Measurements from ENCODE around the gene SKI. TPM values are rescaled to one million over a fixed set of nuclear protein-coding genes. Genes with fewer than 3 reads are reported as not detected.

Gene SKI
- total RNA-seq, 1 donor from 2014 or later: 66.2 TPM

DNA sequence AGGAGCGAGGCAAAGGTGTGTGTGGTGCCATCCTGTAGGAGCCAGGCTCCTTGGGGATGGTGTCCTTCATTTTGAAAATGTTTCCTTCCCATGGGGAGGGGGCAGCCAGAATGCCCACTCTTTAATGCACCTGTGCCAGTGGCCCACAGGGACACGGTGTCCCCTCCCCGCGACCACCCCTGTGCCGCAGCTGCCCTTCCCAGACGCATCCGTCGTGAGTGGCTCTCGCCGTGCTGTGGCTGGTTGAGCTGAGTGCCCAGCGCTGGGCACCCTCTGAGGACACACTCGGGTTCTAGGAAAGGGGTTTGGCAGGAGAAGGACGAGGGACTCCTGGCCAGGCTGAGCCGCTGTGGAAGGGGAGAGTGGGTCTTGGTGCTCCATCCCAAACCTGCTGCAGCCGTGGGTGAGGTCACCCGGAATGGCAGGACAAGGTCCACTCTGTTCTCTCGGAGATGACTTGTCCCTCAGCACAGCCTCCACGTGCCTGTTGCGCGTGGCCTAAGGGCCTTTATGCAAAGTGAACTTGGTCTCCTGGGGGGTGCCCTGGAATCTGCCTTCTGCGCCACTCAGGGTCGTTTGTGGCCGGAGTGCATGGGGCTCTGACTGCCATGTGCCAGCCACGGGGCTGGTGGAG lies 74.3 kb downstream of the SKI start:
- DNase-seq (ENCODE audit: low read depth) (no peak), FAIRE-seq (no peak)
- Histone ChIP-seq H3K4me1 (ENCODE audit: insufficient read depth, low read length) (peaks cover 11% of the 10 kb centered on the region), H3K27me3 (ENCODE audit: insufficient read depth, low read length) (no peaks in the 10 kb centered on the region), H3K4me2 (ENCODE audit: low read length) (no peak overlapping the region), H3K27ac (ENCODE audit: low read depth, low read length) (no peak overlapping the region), H4K20me1 (ENCODE audit: insufficient read depth, low read length) (peaks cover 86% of the 10 kb centered on the region), H2AFZ (ENCODE audit: low read depth, low read length) (no peak overlapping the region), H3K9me3 (ENCODE audit: insufficient read depth, low read depth, low read length) (no peaks in the 10 kb centered on the region), H3K36me3 (ENCODE audit: insufficient read depth, low read length) (peaks cover 5% of the 10 kb centered on the region), H3K4me3 (ENCODE audit: insufficient read depth, low read depth, low read length) (no peak overlapping the region), H3K79me2 (ENCODE audit: insufficient read depth, low read length) (peaks cover 77% of the 10 kb centered on the region), H3K9ac (ENCODE audit: low read length) (no peak overlapping the region)
- H3K27ac Mint-ChIP-seq (ENCODE audit: unreplicated experiment): no peak overlapping the region
- no peak for TF ChIP-seq EZH2 (IDR thresholded peaks at IDR 0.05; ENCODE audit: insufficient read depth, low read length)
- TF ChIP-seq, protein P1, sequence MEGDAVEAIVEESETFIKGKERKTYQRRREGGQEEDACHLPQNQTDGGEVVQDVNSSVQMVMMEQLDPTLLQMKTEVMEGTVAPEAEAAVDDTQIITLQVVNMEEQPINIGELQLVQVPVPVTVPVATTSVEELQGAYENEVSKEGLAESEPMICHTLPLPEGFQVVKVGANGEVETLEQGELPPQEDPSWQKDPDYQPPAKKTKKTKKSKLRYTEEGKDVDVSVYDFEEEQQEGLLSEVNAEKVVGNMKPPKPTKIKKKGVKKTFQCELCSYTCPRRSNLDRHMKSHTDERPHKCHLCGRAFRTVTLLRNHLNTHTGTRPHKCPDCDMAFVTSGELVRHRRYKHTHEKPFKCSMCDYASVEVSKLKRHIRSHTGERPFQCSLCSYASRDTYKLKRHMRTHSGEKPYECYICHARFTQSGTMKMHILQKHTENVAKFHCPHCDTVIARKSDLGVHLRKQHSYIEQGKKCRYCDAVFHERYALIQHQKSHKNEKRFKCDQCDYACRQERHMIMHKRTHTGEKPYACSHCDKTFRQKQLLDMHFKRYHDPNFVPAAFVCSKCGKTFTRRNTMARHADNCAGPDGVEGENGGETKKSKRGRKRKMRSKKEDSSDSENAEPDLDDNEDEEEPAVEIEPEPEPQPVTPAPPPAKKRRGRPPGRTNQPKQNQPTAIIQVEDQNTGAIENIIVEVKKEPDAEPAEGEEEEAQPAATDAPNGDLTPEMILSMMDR (IDR thresholded peaks at IDR 0.05; ENCODE audit: insufficient read depth, low read depth, low read length): no peak
- no peaks in the 10 kb centered on the region for H3K27me3 Mint-ChIP-seq (ENCODE audit: low read depth, unreplicated experiment)
- no peaks in the 10 kb centered on the region for H3K9me3 Mint-ChIP-seq (ENCODE audit: unreplicated experiment)
- peaks cover 3% of the 10 kb centered on the region for H3K36me3 Mint-ChIP-seq (ENCODE audit: low read depth, unreplicated experiment)
- peaks cover 2% of the 10 kb centered on the region for H3K4me1 Mint-ChIP-seq (ENCODE audit: low read depth, unreplicated experiment)
- no peak overlapping the region for H3K4me3 Mint-ChIP-seq (ENCODE audit: unreplicated experiment)

DNA sequence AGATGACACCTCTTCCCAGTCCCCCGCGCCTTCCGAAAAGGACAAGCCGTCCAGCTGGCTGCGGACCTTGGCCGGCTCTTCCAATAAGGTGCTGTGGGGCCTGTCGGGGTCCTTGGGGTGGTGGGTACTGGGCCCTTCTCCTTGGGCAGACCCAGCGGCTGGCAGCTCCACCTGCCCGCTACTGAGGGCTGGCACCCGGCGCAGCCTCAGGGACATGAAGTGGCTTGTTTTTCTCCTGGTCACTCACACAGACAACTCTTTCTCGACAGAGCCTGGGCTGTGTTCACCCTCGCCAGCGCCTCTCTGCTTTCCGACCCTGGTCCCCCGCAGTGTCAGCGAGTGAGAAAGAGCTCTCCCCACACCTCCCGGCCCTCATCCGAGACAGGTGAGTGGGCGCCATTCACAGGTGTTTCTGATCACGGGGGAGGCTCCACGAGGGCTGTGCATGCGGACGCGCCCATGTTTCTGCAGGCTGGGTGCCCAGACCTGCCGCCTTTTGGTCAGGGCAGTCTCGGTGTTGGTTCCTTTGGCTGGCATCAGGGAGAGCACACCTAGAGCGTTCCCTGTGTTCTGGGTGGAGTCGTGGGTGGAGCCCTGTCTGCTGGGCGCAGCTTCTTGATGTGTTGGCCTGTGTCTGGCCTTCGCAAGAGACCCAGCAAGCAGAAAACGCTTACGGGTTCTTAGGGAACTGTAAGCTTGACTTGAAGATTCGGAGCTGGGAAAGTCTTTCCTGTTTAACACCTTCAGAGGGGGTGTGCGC lies 75.1 kb downstream of the SKI start:
- H3K36me3 Mint-ChIP-seq (ENCODE audit: low read depth, unreplicated experiment): peaks cover 7% of the 10 kb centered on the region
- Histone ChIP-seq H3K36me3 (ENCODE audit: insufficient read depth, low read length) (peaks cover 11% of the 10 kb centered on the region), H3K4me1 (ENCODE audit: insufficient read depth, low read length) (peaks cover 11% of the 10 kb centered on the region), H3K9ac (ENCODE audit: low read length) (no peak overlapping the region), H3K27ac (ENCODE audit: low read depth, low read length) (no peak overlapping the region), H3K79me2 (ENCODE audit: insufficient read depth, low read length) (peaks cover 74% of the 10 kb centered on the region), H2AFZ (ENCODE audit: low read depth, low read length) (no peak overlapping the region), H3K27me3 (ENCODE audit: insufficient read depth, low read length) (no peaks in the 10 kb centered on the region), H3K4me3 (ENCODE audit: insufficient read depth, low read depth, low read length) (no peak overlapping the region), H4K20me1 (ENCODE audit: insufficient read depth, low read length) (peaks cover 86% of the 10 kb centered on the region), H3K9me3 (ENCODE audit: insufficient read depth, low read depth, low read length) (no peaks in the 10 kb centered on the region), H3K4me2 (ENCODE audit: low read length) (no peak overlapping the region)
- no peak overlapping the region for H3K4me3 Mint-ChIP-seq (ENCODE audit: unreplicated experiment)
- no peaks in the 10 kb centered on the region for H3K27me3 Mint-ChIP-seq (ENCODE audit: low read depth, unreplicated experiment)
- H3K4me1 Mint-ChIP-seq (ENCODE audit: low read depth, unreplicated experiment): peaks cover 2% of the 10 kb centered on the region
- no peaks in the 10 kb centered on the region for H3K9me3 Mint-ChIP-seq (ENCODE audit: unreplicated experiment)
- FAIRE-seq: no peak
- no peak for DNase-seq (ENCODE audit: low read depth)
- TF ChIP-seq, protein P1 (IDR thresholded peaks at IDR 0.05; ENCODE audit: insufficient read depth, low read depth, low read length): no peak
- TF ChIP-seq EZH2 (IDR thresholded peaks at IDR 0.05; ENCODE audit: insufficient read depth, low read length): no peak
- no peak overlapping the region for H3K27ac Mint-ChIP-seq (ENCODE audit: unreplicated experiment)

DNA sequence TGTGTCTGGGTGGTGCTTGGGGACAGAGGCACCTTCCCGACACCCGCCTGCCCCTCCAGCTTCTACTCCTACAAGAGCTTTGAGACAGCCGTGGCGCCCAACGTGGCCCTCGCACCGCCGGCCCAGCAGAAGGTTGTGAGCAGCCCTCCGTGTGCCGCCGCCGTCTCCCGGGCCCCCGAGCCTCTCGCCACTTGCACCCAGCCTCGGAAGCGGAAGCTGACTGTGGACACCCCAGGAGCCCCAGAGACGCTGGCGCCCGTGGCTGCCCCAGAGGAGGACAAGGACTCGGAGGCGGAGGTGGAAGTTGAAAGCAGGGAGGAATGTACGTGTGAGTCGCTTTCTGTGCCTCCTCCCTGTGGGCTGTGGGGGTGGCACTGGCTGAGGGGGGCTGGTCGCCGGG lies 75.7 kb downstream of the SKI start:
- no peaks in the 10 kb centered on the region for H3K9me3 ChIP-seq (ENCODE audit: insufficient read depth, low read depth, low read length)
- H3K27ac Mint-ChIP-seq (ENCODE audit: unreplicated experiment): no peak overlapping the region
- peaks cover 72% of the 10 kb centered on the region for H3K79me2 ChIP-seq (ENCODE audit: insufficient read depth, low read length)
- peaks cover 8% of the 10 kb centered on the region for H3K4me1 ChIP-seq (ENCODE audit: insufficient read depth, low read length)
- H3K27me3 Mint-ChIP-seq (ENCODE audit: low read depth, unreplicated experiment): no peaks in the 10 kb centered on the region
- no peak overlapping the region for H3K27ac ChIP-seq (ENCODE audit: low read depth, low read length)
- H3K36me3 ChIP-seq (ENCODE audit: insufficient read depth, low read length): peaks cover 11% of the 10 kb centered on the region
- no peak overlapping the region for H3K4me2 ChIP-seq (ENCODE audit: low read length)
- no peak overlapping the region for H3K9ac ChIP-seq (ENCODE audit: low read length)
- FAIRE-seq (no peak), DNase-seq (ENCODE audit: low read depth) (no peak)
- no peak overlapping the region for H3K4me3 Mint-ChIP-seq (ENCODE audit: unreplicated experiment)
- peaks cover 86% of the 10 kb centered on the region for H4K20me1 ChIP-seq (ENCODE audit: insufficient read depth, low read length)
- H3K4me3 ChIP-seq (ENCODE audit: insufficient read depth, low read depth, low read length): no peak overlapping the region
- TF ChIP-seq EZH2 (IDR thresholded peaks at IDR 0.05; ENCODE audit: insufficient read depth, low read length): no peak
- TF ChIP-seq, protein P1 (IDR thresholded peaks at IDR 0.05; ENCODE audit: insufficient read depth, low read depth, low read length): no peak
- H3K27me3 ChIP-seq (ENCODE audit: insufficient read depth, low read length): no peaks in the 10 kb centered on the region
- no peaks in the 10 kb centered on the region for H3K9me3 Mint-ChIP-seq (ENCODE audit: unreplicated experiment)
- H3K36me3 Mint-ChIP-seq (ENCODE audit: low read depth, unreplicated experiment): peaks cover 7% of the 10 kb centered on the region
- H2AFZ ChIP-seq (ENCODE audit: low read depth, low read length): no peak overlapping the region
- H3K4me1 Mint-ChIP-seq (ENCODE audit: low read depth, unreplicated experiment): peaks cover 2% of the 10 kb centered on the region

Data from astrocyte (in vitro differentiated cells and primary cell).